ENCODE data around the gene ITGA3. TPM values are rescaled to one million over a fixed set of nuclear protein-coding genes. Genes with fewer than 3 reads are reported as not detected.

ITGA3 gene
- polyA plus RNA-seq, 4 donors = 85.2 to 115 (median 108) TPM

DNA sequence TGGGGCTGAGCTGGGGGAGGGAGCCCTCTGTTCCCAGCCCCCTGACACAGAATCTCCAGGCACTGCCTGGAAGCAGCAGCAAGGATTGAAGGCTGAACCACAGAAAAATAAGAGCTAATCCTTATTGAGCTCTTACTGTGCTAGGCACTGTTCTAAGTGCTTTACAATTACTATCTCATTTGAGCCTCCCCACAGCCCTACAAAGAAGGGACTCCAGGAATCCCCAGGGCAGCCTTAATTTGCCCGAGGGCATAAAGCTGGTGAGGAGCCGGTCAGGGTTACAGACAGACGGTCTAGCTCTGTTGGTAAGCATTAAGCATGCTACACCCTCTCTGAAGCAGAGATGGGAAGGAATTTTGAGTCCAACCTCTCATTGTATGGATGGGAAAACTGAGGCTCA lies 67.0 kb downstream of the ITGA3 start:
- no peak for DNase-seq (ENCODE audit: low read depth in 4 of 4, low spot score in 2 of 4)

DNA sequence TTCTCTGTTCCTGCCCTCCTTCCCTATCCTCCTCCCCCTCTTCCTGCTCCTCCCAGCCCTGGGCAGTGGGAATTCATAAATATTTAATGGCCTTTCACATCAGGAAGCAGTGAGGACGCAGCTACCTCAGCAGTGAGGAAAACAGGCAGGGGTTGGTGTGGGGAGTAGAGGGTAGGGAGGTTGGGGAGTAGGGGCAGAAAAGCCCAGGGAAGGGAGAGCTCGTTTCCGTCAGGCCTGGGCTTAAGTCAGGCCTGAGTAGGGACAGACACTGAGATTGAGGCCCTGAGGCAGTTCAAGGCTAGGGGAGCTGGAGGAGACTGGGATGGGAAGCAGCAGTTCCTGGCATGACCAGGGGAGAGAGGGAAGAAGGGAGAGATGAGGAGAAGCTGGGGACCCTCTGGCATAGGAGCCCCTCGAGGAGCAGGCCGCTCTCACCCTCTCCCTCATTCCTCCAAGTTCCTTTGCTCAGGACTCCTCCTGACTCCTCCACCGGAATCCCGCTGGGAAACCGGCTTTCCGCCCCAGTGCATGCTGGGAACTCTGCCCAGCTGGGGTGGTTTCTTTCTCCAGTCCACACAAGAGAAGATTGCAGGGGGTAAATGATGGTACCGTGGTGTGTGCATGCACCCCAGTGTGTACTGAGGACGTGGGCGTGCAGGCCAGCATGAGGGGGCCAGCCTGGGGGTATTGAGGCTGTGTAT lies 67.9 kb downstream of the ITGA3 start:
- DNase-seq (ENCODE audit: low read depth in 4 of 4, low spot score in 2 of 4) = no peak

GRCh38 chr17:50125420-50125997 lies 69.6 kb downstream of the ITGA3 start:
- DNase-seq (ENCODE audit: low read depth in 4 of 4, low spot score in 2 of 4) = no peak

GRCh38 chr17:50127697-50128361 lies 71.9 kb downstream of the ITGA3 start:
- DNase-seq (ENCODE audit: low read depth in 4 of 4, low spot score in 2 of 4) = no peak

GRCh38 chr17:50128441-50129352 lies 72.8 kb downstream of the ITGA3 start:
- no peak for DNase-seq (ENCODE audit: low read depth in 4 of 4, low spot score in 2 of 4)

GRCh38 chr17:50129353-50129727 lies 73.4 kb downstream of the ITGA3 start:
- no peak for DNase-seq (ENCODE audit: low read depth in 4 of 4, low spot score in 2 of 4)

DNA sequence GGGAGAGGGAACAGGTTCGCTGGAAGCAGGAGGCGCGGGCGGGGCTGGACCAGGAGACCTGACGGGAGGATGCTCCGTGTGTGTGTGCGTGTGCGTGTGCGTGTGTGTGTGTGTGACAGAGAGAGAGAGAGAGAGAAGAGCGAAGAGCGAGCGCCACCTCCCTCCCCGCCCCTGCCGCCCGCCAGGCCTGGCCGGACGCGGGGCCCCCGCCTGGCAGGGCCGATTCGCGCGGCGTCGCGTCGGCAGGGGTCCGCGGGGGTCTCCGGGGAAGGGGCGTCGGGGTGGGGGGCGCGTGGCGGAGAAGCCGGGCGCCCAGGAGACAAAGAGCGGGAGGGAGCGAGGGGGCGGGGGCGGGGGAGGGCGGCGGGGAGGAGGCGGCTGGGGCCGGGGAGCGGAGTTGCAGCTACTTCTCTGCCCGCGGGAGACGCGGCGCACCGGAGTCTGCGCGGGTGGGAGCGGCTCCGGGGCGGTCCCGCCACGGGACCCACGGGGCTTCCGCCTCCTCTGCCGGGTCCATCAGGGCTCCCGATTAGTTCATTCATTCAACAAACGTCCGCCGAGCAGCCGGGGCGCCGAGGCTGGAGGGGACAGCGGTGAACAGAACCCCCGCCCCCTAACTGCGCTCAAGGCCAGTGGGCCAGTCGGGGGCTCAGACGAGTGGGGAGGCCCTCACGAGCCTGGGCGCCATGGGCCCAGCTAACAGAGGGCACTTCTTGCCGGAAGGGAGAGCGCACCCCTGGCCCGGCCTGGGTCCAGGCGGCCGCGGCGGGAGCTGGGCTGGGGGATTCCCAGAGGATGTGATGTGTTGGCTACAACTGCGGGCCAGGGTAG lies 74.0 kb downstream of the ITGA3 start, which contains the start of gene SAMD14:
SAMD14 (minus strand) TSS at position 433 of the 831 bp plus-strand sequence. CDS start 5,201 bp downstream, outside the sequence.
- no peak for DNase-seq (ENCODE audit: low read depth in 4 of 4, low spot score in 2 of 4)

DNA sequence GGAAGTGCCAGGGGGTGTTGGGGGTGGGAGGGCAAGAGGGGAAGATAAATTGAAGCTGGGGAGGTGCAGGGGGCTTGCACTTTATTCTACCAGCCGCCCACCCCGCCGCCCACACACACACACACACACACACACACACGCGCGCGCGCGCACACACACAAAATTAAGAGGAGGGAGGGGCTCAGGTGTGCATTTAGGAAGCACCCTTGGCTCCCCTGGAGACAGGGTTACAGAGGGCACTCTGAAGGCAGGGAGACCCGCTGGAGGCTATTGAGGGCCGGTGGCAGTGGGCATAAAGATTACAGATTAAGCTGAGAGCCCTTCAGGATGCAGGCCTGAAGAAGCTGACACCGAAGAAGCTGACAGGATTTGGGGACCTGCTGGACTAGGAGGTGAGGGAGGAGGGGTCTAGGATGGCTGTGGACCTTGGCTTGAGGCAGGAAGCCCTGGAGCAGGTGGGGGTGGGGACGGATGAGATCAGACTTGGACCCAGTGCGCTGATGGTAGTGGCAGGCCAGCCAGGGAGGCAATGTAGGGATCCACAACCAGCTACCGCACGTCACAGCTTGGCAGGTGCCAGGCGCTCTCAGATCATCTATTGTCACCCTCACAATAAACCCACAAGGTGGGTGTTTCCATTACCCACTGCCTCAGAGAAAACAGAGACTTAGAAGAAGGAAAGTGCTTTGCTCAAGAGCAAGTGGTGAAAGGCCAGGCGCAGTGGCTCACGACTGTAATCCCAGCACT lies 74.8 kb downstream of the ITGA3 start:
- DNase-seq (ENCODE audit: low read depth in 4 of 4, low spot score in 2 of 4) = no peak

- no peak for DNase-seq (ENCODE audit: low read depth in 4 of 4, low spot score in 2 of 4)
Measured at GRCh38 chr17:50132104-50132794, 76.3 kb downstream of the ITGA3 start.

DNA sequence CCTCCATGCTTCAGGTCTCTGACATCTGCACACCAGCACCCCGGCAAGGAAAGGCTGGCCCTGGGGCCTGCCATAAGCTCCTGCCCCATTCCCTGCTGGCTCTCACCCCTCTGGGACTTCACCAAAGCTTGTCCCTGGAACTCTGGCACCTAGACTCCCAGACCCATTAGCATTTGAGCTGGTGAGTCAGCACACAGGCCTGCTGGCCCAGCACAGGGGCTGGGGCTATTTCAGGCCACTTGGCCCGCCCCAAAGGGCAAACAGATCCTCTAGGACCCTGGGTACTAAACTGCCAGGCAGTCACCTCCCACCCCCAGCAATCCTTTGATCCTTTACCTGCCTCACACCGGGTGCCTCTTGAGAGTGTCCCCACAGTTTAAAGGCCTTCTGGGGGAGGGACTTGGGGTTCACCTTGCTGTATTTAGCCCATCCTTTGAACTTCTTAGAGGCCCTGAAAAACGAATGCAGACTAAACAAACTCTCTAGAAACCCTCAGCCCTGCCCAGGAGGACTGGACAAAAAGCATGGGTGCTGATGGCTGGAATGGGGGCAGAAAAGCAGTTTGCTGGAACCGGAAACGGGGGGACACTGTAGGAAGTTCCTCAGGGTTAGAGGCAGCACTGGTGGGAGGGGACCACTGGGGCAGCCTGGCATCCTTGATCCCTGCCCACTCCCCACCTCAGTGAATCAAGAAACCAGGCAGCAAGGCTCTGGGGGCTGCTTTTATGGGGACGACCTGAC lies 77.3 kb downstream of the ITGA3 start:
- DNase-seq (ENCODE audit: low read depth in 4 of 4, low spot score in 2 of 4) = no peak

DNA sequence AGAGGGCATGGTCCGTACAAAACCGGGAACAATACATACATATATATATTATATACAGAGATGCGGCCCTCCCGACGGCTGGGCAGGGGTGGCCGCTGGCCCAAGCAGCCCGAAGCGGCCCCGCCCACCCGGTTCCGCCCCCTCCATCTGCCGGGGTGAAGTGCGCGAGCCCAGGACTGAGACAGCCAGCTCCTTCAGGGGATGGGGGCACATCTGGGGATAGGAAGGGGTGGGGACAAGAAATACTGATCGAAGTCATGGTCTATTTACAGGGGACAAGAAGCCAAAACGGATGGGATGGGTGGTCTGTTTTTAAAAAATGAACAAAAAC lies 77.8 kb downstream of the ITGA3 start:
- DNase-seq (ENCODE audit: low read depth in 4 of 4, low spot score in 2 of 4) = no peak

DNA sequence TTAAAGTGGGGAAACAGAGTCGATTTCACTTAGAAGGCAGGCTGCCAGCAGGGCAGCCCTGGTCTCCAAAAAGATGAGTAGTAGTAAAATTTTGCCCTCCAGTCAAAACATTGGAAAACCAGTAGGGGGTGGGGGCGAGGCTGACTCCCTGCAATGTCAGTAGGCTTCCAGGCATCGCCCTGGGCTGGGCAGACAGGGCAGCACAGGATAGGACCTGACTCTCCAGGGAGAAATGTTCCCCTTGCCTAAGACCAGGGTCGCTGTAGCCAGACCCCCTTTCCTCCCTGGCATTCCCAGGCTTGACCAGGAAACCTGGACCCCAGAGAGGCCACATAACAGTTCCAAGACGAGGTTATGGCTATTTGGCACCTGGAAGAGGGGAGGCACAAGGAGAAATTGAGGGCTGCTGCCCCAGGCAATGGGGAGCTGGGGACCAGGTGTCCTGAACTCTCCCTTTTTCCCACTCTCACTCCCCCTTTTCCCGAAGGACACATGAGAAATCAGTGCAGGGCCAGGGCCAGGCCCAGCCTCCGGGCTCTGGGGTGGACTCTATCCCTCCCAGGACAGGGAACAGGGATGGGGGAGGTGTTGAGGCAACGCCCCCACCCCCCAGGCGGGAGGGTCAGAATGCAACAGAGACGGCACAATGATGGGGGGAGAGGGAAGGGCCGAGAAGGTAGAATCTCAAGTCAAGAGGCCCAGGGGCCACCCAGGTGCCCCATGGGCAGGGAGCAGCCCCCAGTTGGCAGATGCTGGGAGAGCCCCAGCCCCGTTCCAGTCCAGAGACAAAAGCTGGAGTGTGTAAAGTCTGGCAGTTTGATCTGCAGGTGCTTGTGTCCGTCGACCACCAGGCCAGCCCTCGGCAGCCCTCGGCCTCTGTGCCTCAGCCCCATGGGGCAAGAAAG lies 78.5 kb downstream of the ITGA3 start:
- DNase-seq (ENCODE audit: low read depth in 4 of 4, low spot score in 2 of 4) = no peak

- DNase-seq (ENCODE audit: low read depth in 4 of 4, low spot score in 2 of 4) = no peak
Measured at GRCh38 chr17:50135316-50136095, 79.6 kb downstream of the ITGA3 start.

GRCh38 chr17:50136096-50136687 lies 80.3 kb downstream of the ITGA3 start:
- no peak for DNase-seq (ENCODE audit: low read depth in 4 of 4, low spot score in 2 of 4)

GRCh38 chr17:50137042-50137441 lies 81.1 kb downstream of the ITGA3 start:
- no peak for DNase-seq (ENCODE audit: low read depth in 4 of 4, low spot score in 2 of 4)

GRCh38 chr17:50139185-50139783 lies 83.4 kb downstream of the ITGA3 start:
- no peak for DNase-seq (ENCODE audit: low read depth in 4 of 4, low spot score in 2 of 4)
